ENCODE results near the gene ANXA6.

DNA sequence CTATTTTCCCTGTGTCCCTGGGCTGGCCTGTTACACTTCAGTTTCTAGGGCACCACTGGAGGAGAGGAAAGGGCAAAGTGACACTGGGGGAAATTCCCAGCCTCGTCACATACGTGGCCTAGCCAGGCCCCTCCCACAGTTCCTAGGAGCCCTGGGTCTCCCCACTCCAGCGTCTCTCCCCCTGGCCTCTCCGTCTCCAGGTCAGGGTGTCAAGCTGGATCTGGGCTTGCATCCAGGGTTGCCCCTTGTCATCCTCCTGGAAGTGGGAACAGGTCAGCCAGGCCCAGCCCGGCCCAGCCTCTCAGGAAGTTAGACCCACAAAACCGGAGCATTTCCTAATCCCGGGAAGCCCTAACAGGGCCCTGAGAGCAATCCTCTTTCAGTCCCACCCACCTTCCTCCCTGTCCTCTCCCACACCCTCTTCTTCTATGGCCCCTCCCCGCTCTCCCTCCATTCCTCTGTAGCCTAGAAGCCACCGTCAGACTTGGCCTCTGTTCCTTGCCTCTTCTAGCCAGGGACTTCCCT lies 72.0 kb downstream of the ANXA6 start:
- TF ChIP-seq CTCF (IDR thresholded peaks at IDR 0.05 in 8 of 11, conservative IDR thresholded peaks at IDR 0.05 in 3 of 11) (no peak), POLR2A (IDR thresholded peaks at IDR 0.05) (no peak), POLR2AphosphoS5 (IDR thresholded peaks at IDR 0.05) (peak; percentile 53 to 70 (median 53))
